ENCODE data around the gene GUCD1. TPM values are rescaled to one million over a fixed set of nuclear protein-coding genes. Genes with fewer than 3 reads are reported as not detected.
"Not testable (repeated sequence)": the region's sequence is repeated elsewhere in the genome, so short reads cannot be mapped to it uniquely, and the experiment has no call there.

Gene GUCD1
- polyA plus RNA-seq (2014; cell fraction: cytosol; rRNA removed), result 69.4 and 76.9 TPM in 2 replicates
- polyA plus RNA-seq (2014; cell fraction: nucleus; rRNA removed), result 37.3 and 37.7 TPM in 2 replicates

- peak; percentile 24 for DNase-seq (ENCODE audit: low spot score)
Observed at GRCh38 chr22:24554313-24555164, at the start of gene GUCD1. TSS of gene GUCD1 (minus strand) at chr22:24555138. CDS start at chr22:24554991, 147 bp downstream.

- DNase-seq (ENCODE audit: low spot score), result not testable (repeated sequence)
Observed at GRCh38 chr22:24603770-24604629, 49.1 kb upstream of the GUCD1 start.

DNA sequence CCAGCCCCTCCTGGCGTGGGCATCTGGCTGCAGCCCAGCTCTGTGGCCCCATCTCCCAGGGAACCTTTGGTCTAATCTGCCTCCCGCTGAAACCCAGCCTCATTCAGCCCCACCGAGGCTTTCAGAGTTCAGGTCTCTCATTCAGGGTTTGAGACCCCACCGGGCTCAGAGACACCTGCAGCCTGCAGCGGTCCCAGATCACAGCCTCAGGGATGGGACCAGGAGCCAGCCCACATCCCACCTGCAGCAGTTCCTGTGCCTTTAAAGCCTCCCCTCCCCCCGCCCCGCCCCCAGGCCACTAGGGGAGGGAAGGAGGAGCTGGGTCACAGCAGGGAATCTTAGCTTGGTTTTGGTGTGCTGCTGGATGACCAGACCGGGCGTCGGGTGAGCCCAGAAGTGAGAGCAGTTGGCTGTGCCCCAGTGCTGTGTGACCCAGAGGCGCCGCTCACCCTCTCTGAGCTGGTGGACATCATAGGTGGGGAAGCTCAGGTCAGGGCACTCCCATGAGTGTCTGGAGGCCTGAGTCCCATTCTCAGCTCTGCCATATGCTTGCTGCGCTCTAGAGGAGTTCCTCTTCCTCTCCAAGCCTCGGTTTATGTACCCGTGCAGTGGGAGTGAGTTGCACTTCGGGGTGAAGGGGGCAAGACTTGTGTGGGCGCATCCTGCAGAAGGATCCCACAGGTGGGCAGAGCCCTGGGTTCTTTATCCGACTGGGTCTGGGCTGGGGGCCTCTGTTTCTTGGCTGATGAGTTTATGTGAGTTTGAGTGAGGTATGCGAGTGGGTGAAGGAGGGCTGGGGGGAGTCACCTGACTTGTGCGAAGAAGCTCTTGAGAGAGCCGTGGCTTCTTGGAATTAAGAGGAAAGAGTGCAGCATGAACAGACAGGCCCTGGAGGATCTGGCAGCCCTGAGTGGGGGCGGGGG, 48.2 kb upstream of the GUCD1 start, which contains the start of gene GGT1:
Gene GGT1, plus strand, starts transcription at position 347 of the 923 bp plus-strand sequence. CDS start 7,889 bp downstream, outside the sequence.
- DNase-seq (ENCODE audit: low spot score), result not testable (repeated sequence)

- DNase-seq (ENCODE audit: low spot score), result not testable (repeated sequence)
Observed at GRCh38 chr22:24602105-24602749, 47.3 kb upstream of the GUCD1 start.

GRCh38 chr22:24601217-24602104, 46.5 kb upstream of the GUCD1 start:
- no peak for DNase-seq (ENCODE audit: low spot score)

DNA sequence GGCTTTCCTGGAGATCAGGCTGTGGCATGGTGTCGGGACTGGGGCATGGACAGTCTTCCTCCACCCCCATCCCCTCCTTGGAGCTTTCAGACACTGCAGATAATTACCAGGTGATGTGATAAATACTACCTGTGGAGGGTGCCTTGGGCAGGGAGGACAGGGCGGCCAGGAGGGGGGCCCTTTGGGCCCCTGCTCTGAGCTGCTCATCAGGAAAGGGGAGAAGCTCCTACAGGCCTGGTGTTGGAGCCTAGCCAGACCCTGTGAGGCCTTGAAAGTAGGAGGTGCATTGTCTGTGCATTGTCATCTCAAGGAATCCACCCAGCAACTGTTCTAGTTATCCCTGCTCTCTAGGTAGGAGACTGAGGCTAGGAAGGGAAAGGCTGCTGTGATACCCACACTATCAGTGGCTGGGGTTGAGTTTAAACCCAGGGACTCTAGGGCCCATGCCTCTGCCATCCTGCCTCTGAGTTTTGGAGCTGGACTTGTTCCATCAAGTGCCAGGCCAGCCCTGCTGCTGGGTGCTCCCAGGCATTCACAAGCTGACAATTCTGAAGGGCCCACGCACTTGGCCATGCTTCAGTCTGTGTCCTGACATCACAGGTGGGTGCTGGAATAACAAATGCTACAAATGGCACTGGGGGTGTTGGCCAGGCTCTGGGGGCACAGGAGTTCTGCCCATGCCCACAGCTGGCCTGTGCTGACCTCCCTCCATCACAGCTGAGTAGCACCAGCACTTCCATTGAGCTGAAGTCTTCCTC, 45.2 kb upstream of the GUCD1 start:
- DNase-seq (ENCODE audit: low spot score), result not testable (repeated sequence)

DNA sequence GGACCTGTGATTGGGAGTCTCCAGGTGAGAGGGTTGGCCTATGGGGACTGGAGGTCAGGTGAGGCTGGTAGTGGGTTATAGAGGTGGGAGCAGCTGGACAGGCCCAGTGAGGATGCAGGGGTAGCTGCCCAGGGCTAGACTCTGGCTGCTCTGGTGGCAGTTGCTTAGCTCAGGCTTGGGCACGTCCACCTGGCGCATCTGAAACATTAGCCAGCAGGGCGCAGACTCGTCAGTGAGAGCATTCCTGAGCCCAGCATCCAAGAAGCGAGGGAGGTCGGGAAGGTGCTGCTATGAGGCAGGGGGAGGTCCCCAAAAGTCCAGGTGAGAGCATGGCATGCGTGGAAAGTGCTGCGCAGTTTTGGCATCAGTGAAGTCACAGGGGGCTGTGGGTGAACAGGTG, 44.6 kb upstream of the GUCD1 start:
- no peak for DNase-seq (ENCODE audit: low spot score)

DNA sequence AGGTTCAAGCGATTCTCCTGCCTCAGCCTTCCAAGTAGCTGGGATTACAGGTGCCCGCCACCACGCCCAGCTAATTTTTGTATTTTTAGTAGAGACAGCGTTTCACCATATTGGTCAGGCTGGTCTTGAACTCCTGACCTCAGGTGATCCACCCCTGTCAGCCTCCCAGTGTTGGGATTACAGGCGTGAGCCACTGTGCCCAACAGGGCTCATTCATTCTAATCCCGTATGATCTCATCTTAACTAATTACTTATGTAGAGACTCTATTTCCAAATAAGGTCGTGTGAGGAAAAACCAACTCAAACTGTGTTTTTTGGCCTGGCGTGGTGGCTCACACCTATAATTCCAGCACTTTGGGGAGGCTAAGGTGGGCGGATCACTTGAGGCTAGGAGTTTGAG, 42.1 kb upstream of the GUCD1 start:
- not testable (repeated sequence) for DNase-seq (ENCODE audit: low spot score)

DNA sequence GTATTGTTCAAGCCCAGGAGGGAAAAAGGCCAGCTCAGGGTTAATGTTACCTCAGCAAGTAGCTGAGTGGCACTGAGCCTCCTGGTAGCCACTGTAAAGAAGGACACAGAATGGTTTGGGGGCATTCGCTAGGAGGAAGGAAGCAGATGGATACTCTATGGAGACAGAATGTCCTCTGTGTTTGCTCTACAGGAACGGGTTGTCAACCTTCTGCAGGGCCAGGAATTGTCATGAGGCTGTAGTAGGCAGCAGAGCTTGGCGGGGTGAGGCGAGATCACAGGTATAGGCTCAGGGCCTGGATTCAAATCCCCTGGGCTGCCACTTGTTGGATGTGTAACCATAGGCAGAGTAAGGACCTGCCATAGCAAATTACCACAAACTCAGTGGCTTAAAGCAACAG, 40.9 kb upstream of the GUCD1 start:
- no peak for DNase-seq (ENCODE audit: low spot score)

- DNase-seq (ENCODE audit: low spot score), result no peak
Observed at GRCh38 chr22:24595228-24595627, 40.3 kb upstream of the GUCD1 start.

DNA sequence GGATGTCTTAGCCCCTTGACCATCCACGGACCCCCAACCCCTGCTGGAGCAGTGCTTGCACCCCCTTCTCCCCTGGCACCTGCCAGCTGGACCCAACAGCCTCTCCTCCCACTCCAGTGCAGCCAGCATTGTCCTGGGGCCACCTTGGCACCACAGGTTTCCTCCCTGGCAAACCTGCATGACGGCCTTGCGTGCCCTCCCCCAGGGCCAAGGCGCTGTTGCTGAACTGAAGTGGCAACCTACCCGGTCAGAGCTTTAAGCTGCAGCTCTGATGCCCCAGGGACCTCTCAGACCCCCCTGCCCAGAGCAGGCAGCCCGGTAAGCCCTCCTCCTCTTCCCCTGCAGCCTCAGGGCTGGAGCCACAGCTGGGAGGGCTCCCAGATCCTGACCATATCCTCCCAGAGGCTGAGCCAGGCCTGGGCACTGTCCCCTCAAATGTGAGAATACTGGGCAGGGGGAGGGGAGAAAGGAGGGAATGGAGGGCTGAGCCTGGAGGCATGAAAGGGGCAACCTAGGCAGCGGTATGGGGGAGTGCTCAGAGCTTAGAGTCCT, 39.7 kb upstream of the GUCD1 start:
- DNase-seq (ENCODE audit: low spot score), result no peak

DNA sequence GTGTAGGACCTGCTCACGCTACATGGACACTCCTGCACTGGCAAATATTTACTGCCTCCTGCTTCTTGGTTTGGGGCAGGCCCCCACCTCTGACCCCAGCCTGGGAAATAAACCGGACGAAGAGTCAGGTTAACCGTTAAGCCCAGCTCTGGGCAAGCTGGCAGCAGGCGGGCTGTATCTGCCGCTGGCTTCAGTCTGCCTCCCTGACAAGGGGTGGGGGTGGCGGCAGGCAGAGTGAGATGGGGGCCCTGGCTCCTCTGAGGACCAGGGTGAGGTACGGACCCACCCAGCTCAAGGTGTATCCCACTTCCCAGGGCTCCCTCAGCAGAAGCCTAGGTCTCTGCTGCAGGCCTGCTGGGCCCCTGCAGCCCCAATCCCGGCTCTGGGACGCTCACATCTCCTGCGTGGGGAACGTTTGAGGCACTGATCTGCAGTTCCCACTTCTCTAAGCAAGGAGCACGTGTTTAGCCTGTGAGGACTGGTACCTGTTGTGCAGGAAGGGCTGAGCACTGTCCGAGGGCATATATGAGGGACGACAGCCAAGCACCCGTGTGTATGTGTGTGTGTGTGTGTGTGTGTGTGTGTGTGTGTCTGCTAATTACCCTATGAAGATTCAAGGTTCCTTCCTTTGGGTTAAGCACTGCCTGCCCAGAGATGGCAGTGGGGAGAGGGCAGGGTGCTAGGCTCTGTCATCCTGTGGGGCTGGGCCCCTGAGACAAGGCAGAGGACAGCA, 39.1 kb upstream of the GUCD1 start:
- no peak for DNase-seq (ENCODE audit: low spot score)

- DNase-seq (ENCODE audit: low spot score), result not testable (repeated sequence)
Observed at GRCh38 chr22:24593559-24593835, 38.6 kb upstream of the GUCD1 start.

DNA sequence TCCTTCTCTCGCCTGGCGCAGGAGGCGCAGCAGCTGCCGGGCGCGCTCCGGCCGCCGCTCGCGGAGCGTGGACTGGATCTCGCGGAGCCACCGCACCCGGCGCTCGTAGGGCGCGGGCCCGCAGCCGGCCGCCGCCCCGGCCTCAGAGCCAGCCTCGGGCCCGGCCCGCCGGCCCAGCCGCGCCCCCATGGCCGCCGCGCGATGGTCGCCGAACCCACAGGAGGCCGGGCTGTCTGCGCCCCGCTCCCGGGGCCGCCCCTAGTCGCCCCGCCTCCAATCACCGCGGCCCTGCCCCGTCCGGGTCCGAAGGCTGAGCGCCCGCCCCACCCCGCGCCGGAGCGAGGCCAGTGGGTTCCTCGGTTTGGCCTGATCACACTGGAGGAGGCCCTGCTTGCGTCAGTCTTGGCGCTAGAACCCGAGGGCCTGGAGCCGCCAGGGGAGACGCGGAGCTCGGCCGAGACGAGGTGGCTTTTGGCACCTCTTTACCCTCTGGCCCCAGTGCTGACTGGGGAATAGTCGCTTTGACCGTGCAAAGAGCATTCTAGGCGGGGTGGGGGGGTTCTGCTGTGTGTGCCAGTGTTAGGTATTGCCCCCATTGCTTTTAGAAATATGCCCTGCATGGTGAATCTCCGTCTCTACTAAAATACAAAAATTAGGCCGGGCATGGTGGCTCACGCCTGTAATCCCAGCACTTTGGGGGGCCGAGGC, 38.1 kb upstream of the GUCD1 start, which contains the start of gene LRRC75B:
Gene LRRC75B, minus strand, starts transcription at position 223 of the 708 bp plus-strand sequence. Its CDS starts 34 bp downstream, at position 189.
- peak; percentile 86 for DNase-seq (ENCODE audit: low spot score)

GRCh38 chr22:24592058-24592850, 37.3 kb upstream of the GUCD1 start:
- no peak for DNase-seq (ENCODE audit: low spot score)

DNA sequence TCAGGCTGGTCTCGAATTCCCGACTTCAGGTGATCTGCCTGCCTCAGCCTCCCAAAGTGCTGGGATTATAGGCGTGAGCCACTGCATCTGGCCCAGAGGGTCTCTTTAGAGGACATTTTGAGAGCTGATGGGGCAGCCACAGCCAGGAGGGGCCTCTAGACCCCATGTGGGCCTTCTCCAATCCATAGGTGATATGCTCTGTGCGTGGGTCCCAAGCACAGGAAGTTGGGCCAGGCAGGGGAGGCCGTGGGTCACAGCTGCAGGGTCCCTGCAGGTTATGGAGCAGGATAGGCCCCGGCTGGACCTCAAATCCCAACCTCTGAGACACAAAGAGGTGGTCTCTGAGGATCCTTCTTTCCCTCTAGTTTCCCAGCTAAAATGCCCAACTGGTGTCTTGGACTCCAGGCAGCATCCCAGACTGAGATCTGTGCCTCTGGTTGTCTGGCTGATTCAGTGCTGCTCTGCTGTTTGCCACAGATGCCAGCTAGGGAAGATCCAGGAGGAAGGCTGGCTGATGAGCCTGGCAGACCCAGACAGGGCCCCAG, 36.4 kb upstream of the GUCD1 start:
- DNase-seq (ENCODE audit: low spot score), result no peak
